HG02852 (cell line): ENCODE results near the gene RRP1B.

Experiments used
- ATAC-seq: cut with Tn5 transposase; IDR thresholded peaks from one replicate; pipeline ENCODE4 v1.9.1; 2021; ENCODE audit warnings: mild to moderate bottlenecking, moderate library complexity; ENCODE audit not compliant: unreplicated experiment

Gene RRP1B

DNA sequence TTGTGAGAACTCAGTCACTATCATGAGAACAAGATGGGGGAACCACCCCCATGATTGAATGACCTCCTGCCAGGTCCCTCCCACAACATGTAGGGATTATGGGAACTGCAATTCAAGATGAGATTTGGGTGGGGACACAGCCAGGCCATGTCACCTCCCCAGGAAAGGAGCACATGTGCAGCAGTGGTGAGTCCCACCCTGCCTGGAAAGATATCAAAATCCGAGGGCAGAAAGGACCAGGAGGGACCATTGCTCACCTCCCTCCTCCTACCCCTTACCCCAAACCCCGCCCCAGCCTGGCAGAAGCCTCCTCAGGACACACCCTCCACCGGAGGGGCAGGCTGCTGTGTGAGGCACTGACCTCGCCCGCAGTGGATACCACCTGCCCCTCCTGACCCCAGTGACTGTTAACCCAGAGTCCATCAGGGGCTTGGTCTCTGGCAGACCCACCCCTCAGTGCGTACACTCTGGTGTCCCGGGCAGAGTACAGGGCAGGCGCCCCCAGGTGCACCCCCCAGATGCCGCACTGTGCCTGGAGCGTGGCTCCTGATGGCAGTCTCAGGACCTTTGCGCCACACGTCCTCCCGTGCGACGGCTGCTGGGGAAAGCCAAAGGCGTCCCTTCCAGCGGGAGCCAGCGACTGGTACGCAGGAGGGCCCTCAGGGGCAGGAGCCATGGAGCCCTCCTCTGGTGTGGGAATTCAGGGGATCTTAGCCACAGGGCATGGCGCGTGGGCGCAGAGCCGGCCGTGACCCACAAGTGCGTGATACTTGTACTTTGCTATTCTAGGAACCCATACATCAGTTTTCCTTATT lies 80.5 kb downstream of the RRP1B start:
- ATAC-seq: no peak

DNA sequence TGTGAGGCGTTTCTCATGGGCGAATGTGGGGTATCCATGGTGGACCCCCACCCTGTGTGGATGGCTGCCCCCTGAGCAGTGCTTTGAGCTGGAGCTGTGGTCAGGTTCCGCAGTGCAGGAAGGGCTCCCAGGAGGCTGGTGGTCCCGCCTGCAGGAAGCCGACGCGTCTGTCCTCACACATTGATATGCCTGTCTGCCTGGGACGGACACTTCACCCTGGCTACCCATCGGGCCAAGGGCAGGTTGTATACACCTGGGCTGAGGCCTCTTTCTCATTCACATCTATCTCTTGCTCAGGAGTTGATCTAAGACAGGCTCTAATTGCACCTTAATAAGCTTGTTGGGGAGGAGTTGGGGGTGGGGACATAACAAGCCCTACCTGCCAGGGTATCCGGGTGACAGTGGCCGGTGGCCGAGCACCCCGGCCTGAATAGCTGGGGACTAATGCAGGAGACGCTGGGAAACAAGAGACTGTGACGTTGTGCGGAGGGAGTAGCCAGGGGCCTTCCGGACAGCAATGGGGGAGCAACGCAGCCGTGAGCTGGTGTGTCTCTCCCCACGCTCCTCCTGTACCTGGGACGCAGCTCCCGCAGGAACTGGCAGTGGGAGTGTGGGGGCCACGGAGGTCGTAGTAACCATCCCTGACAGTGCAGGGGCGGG lies 81.3 kb downstream of the RRP1B start:
- ATAC-seq: no peak

GRCh38 chr21:43741423-43742096 lies 82.2 kb downstream of the RRP1B start:
- no peak for ATAC-seq

- no peak for ATAC-seq
Measured at GRCh38 chr21:43743947-43744346, 84.6 kb downstream of the RRP1B start.

DNA sequence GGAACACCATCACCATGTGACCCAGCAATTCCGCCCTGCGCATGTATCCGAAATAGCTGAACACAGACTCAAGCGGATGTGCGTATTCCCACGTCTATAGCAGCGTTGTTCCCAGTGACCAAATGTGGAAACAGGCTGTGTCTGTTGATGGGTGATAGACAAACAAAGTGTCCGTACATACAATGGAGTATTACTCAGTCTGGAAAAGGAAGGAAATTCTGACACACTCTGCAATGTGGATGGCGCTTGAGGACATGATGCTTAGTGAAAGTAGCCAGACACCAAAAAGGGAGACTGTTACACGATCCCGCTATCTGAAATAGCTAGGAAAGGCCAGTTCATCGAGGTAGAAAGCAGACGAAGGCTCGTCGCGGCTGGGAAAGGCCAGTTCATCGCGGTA lies 85.4 kb downstream of the RRP1B start:
- no peak for ATAC-seq
